WERI-Rb-1 (cell line): ENCODE measurements around the gene CCDC177.
A peak's percentile ranks its signal among the peaks of the same experiment; 100 is the strongest.

Experiments used
- DNase-seq: peaks from one replicate; pipeline ENCODE4 v3.0.0-alpha.2; 2020
- H3K27ac ChIP-seq: fragments of 250-450 bp; sonication (Bioruptor Pico); 2 replicates; pipeline ENCODE4 v1.5.1; 2020; ENCODE audit warnings: mild to moderate bottlenecking, moderate library complexity
- H3K27me3 ChIP-seq: fragments of 250-450 bp; sonication (Bioruptor Pico); 2 replicates; pipeline ENCODE4 v1.5.1; 2021; ENCODE audit warnings: mild to moderate bottlenecking, low read depth, moderate library complexity; ENCODE audit not compliant: insufficient read depth, severe bottlenecking
- H3K36me3 ChIP-seq: fragments of 250-450 bp; sonication (Bioruptor Pico); 2 replicates; pipeline ENCODE4 v1.5.1; 2020; ENCODE audit warnings: mild to moderate bottlenecking, moderate library complexity
- H3K4me3 ChIP-seq: 2 replicates; pipeline ENCODE4 v1.5.1; 2011; ENCODE audit warnings: low read depth, mild to moderate bottlenecking, control low read depth, low read length
- H3K9me3 ChIP-seq: fragments of 250-450 bp; sonication (Bioruptor Pico); 2 replicates; pipeline ENCODE4 v1.5.1; 2021; ENCODE audit warnings: mild to moderate bottlenecking, moderate library complexity; ENCODE audit not compliant: severe bottlenecking
- CTCF ChIP-seq: IDR thresholded peaks from 2 replicates; pipeline ENCODE4 v1.5.1; 2011; ENCODE audit warnings: low read depth, mild to moderate bottlenecking, control low read depth, inconsistent platforms, low read length

Gene CCDC177

GRCh38 chr14:69582212-69582611 lies 7.5 kb upstream of the CCDC177 start:
- H3K27ac ChIP-seq: no peak overlapping the region
- no peaks in the 10 kb centered on the region for H3K36me3 ChIP-seq
- no peaks in the 10 kb centered on the region for H3K9me3 ChIP-seq
- no peaks in the 10 kb centered on the region for H3K27me3 ChIP-seq
- no peak overlapping the region for H3K4me3 ChIP-seq
- TF ChIP-seq CTCF: no peak
- no peak for DNase-seq

GRCh38 chr14:69581316-69581935 lies 6.8 kb upstream of the CCDC177 start:
- no peaks in the 10 kb centered on the region for H3K27me3 ChIP-seq
- H3K36me3 ChIP-seq: no peaks in the 10 kb centered on the region

DNA sequence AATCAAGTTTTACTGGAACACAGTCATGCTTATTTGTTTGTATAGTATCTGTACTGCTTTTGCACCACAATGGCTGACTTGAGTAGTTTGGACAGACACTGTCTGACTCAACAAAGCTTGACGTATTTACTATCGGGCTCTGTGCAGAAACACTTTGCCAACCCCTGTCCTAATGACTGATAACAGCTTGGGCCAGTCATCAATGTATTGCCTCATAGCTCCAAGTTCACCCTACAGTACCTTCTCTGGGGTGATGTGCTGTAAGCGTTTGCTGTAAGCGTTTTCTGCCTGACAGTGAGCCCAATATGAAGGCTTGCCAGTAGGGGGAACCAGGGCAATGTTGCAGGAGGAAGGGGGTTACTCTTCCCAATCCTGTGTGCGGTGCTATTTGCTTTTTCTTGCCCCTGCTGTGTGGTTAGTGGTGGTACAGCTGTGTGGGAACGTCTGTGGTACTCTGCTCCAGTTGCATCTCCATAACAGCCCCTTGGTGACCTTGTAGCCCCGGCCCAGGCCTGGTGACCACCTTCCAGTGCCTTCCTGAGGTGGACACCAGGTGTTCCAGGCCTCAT lies 5.4 kb upstream of the CCDC177 start:
- peak; percentile 93 for TF ChIP-seq CTCF
- Histone ChIP-seq H3K9me3 (no peaks in the 10 kb centered on the region), H3K27ac (no peak overlapping the region), H3K36me3 (no peaks in the 10 kb centered on the region), H3K4me3 (no peak overlapping the region), H3K27me3 (no peaks in the 10 kb centered on the region)
- DNase-seq: peak; percentile 70

More at GRCh38 chr14:69581316-69581935, 6.8 kb upstream of the CCDC177 start:
- peak; percentile 67 for DNase-seq
- no peak overlapping the region for H3K4me3 ChIP-seq
- TF ChIP-seq CTCF: no peak
- peak overlapping the region; percentile 37 for H3K27ac ChIP-seq
- H3K9me3 ChIP-seq: no peaks in the 10 kb centered on the region

- Histone ChIP-seq H3K27ac (no peak overlapping the region), H3K4me3 (no peak overlapping the region), H3K9me3 (no peaks in the 10 kb centered on the region), H3K36me3 (no peaks in the 10 kb centered on the region), H3K27me3 (no peaks in the 10 kb centered on the region)
- TF ChIP-seq CTCF: no peak
- no peak for DNase-seq
Measured at GRCh38 chr14:69579476-69579875, 4.8 kb upstream of the CCDC177 start.

GRCh38 chr14:69574954-69575295 lies 254 bp upstream of the CCDC177 start:
- Histone ChIP-seq H3K9me3 (peaks cover 2% of the 10 kb centered on the region), H3K27ac (no peak overlapping the region), H3K4me3 (peak overlapping the region; percentile 59; the same call in 1 of the 2 replicates), H3K36me3 (peaks cover 3% of the 10 kb centered on the region; the same call in 1 of the 2 replicates), H3K27me3 (no peaks in the 10 kb centered on the region)
- TF ChIP-seq CTCF: no peak
- no peak for DNase-seq
